ENCODE results near the gene LMAN2L.
"Not testable (repeated sequence)": the region's sequence is repeated elsewhere in the genome, so short reads cannot be mapped to it uniquely, and the experiment has no call there.

The LMAN2L gene

GRCh38 chr2:96687266-96687665 is 52.6 kb downstream of the LMAN2L start:
- no peak for DNase-seq

- DNase-seq, result peak; percentile 6
These were observed 54.0 kb downstream of the LMAN2L start for GRCh38 chr2:96685577-96686459.

- DNase-seq, result no peak
These were observed 54.8 kb downstream of the LMAN2L start for GRCh38 chr2:96684883-96685576.

- no peak for DNase-seq
These were observed 55.7 kb downstream of the LMAN2L start for GRCh38 chr2:96683972-96684820.

- no peak for DNase-seq
These were observed 56.6 kb downstream of the LMAN2L start for GRCh38 chr2:96683307-96683706.

GRCh38 chr2:96681540-96681939 is 58.3 kb downstream of the LMAN2L start:
- DNase-seq, result no peak

- DNase-seq, result no peak
These were observed 59.2 kb downstream of the LMAN2L start for GRCh38 chr2:96680561-96681141.

- DNase-seq, result no peak
These were observed 60.0 kb downstream of the LMAN2L start for GRCh38 chr2:96679848-96680247.

- DNase-seq, result no peak
These were observed 70.2 kb downstream of the LMAN2L start for GRCh38 chr2:96669539-96670215.

- DNase-seq, result no peak
These were observed 71.1 kb downstream of the LMAN2L start for GRCh38 chr2:96668771-96669170.

- not testable (repeated sequence) for DNase-seq
These were observed 74.1 kb downstream of the LMAN2L start for GRCh38 chr2:96665717-96666116.

GRCh38 chr2:96665083-96665569 is 74.7 kb downstream of the LMAN2L start:
- DNase-seq, result peak; percentile 98

GRCh38 chr2:96664366-96664925 is 75.4 kb downstream of the LMAN2L start:
- no peak for DNase-seq

GRCh38 chr2:96663829-96664228 is 76.0 kb downstream of the LMAN2L start:
- no peak for DNase-seq

- DNase-seq, result no peak
These were observed 76.7 kb downstream of the LMAN2L start for GRCh38 chr2:96663177-96663576.

GRCh38 chr2:96662360-96662759 is 77.5 kb downstream of the LMAN2L start:
- no peak for DNase-seq

- no peak for DNase-seq
These were observed 78.5 kb downstream of the LMAN2L start for GRCh38 chr2:96661324-96661723.

- DNase-seq, result no peak
These were observed 83.3 kb downstream of the LMAN2L start for GRCh38 chr2:96656540-96656939.
